Central memory CD8-positive, alpha-beta T cell (primary cell): ENCODE data around the gene ARHGEF25.
A peak's percentile ranks its signal among the peaks of the same experiment; 100 is the strongest.
"Not testable (repeated sequence)": the region's sequence is repeated elsewhere in the genome, so short reads cannot be mapped to it uniquely, and the experiment has no call there.

ENCODE experiments used
- ATAC-seq: fragments of 150-1000 bp; cut with Tn5 transposase; replicated peaks from 2 replicates; pipeline ENCODE4 v1.10.0; 2022; ENCODE audit warnings: mild to moderate bottlenecking, moderate FRiP score, moderate number of reproducible peaks; ENCODE audit not compliant: poor library complexity, severe bottlenecking; ENCODE audit errors: extremely low read depth
- DNase-seq, 2 donors: peaks; one replicate each; pipeline ENCODE4 v3.0.0; 2021; ENCODE audit warnings: low spot score in 2 of 2
- H3K27ac Mint-ChIP-seq: one replicate; pipeline ENCODE4 v1.8.0; 2022; ENCODE audit warnings: low read depth, mild to moderate bottlenecking, moderate library complexity, mixed read lengths
- H3K27me3 Mint-ChIP-seq: one replicate; pipeline ENCODE4 v1.8.0; 2022; ENCODE audit warnings: mixed read lengths
- H3K36me3 Mint-ChIP-seq: one replicate; pipeline ENCODE4 v1.8.0; 2022; ENCODE audit warnings: mild to moderate bottlenecking, moderate library complexity, mixed read lengths; ENCODE audit not compliant: insufficient read depth
- H3K4me1 Mint-ChIP-seq: one replicate; pipeline ENCODE4 v1.8.0; 2022; ENCODE audit warnings: mixed read lengths
- H3K4me3 Mint-ChIP-seq: one replicate; pipeline ENCODE4 v1.8.0; 2022; ENCODE audit warnings: mild to moderate bottlenecking, moderate library complexity, mixed read lengths
- H3K9me3 Mint-ChIP-seq: one replicate; pipeline ENCODE4 v1.8.0; 2022; ENCODE audit warnings: mixed read lengths

Gene ARHGEF25

GRCh38 chr12:57579011-57579410, 32.2 kb upstream of the ARHGEF25 start:
- Mint-ChIP-seq H3K4me3 (no peak overlapping the region), H3K27ac (no peak overlapping the region), H3K27me3 (peaks cover 10% of the 10 kb centered on the region), H3K9me3 (no peaks in the 10 kb centered on the region), H3K4me1 (peaks cover 8% of the 10 kb centered on the region), H3K36me3 (no peaks in the 10 kb centered on the region)
- DNase-seq: no peak
- ATAC-seq: no peak

GRCh38 chr12:57579677-57580465, 31.4 kb upstream of the ARHGEF25 start:
- no peaks in the 10 kb centered on the region for H3K36me3 Mint-ChIP-seq
- no peak overlapping the region for H3K27ac Mint-ChIP-seq
- DNase-seq (no peak), ATAC-seq (no peak)
- H3K4me1 Mint-ChIP-seq: peaks cover 8% of the 10 kb centered on the region
- H3K4me3 Mint-ChIP-seq: no peak overlapping the region
- H3K9me3 Mint-ChIP-seq: no peaks in the 10 kb centered on the region
- peaks cover 10% of the 10 kb centered on the region for H3K27me3 Mint-ChIP-seq

- Mint-ChIP-seq H3K27ac (no peak overlapping the region), H3K9me3 (no peaks in the 10 kb centered on the region), H3K4me3 (no peak overlapping the region), H3K4me1 (peaks cover 8% of the 10 kb centered on the region), H3K36me3 (no peaks in the 10 kb centered on the region), H3K27me3 (peaks cover 10% of the 10 kb centered on the region)
- DNase-seq (no peak), ATAC-seq (no peak)
These were observed 30.8 kb upstream of the ARHGEF25 start for GRCh38 chr12:57580466-57580795.

- Mint-ChIP-seq H3K27ac (no peak overlapping the region), H3K4me3 (no peak overlapping the region), H3K27me3 (peaks cover 10% of the 10 kb centered on the region), H3K36me3 (no peaks in the 10 kb centered on the region), H3K9me3 (no peaks in the 10 kb centered on the region), H3K4me1 (peaks cover 8% of the 10 kb centered on the region)
- no peak for ATAC-seq
- no peak for DNase-seq
These were observed 29.4 kb upstream of the ARHGEF25 start for GRCh38 chr12:57581802-57582201.

GRCh38 chr12:57582440-57582839, 28.8 kb upstream of the ARHGEF25 start:
- no peak for ATAC-seq
- Mint-ChIP-seq H3K9me3 (no peaks in the 10 kb centered on the region), H3K27ac (no peak overlapping the region), H3K27me3 (peaks cover 10% of the 10 kb centered on the region), H3K4me3 (no peak overlapping the region), H3K36me3 (no peaks in the 10 kb centered on the region), H3K4me1 (peaks cover 8% of the 10 kb centered on the region)
- DNase-seq: no peak

- H3K4me3 Mint-ChIP-seq: no peak overlapping the region
- no peaks in the 10 kb centered on the region for H3K36me3 Mint-ChIP-seq
- ATAC-seq: peak; percentile 99
- DNase-seq: peak; percentile 48 to 66
- peaks cover 10% of the 10 kb centered on the region for H3K27me3 Mint-ChIP-seq
- H3K9me3 Mint-ChIP-seq: no peaks in the 10 kb centered on the region
- H3K27ac Mint-ChIP-seq: no peak overlapping the region
- peaks cover 8% of the 10 kb centered on the region for H3K4me1 Mint-ChIP-seq
These were observed 28.0 kb upstream of the ARHGEF25 start for GRCh38 chr12:57583008-57583831.

GRCh38 chr12:57584050-57584449, 27.2 kb upstream of the ARHGEF25 start:
- Mint-ChIP-seq H3K9me3 (no peaks in the 10 kb centered on the region), H3K4me3 (no peak overlapping the region), H3K4me1 (peaks cover 8% of the 10 kb centered on the region), H3K36me3 (no peaks in the 10 kb centered on the region), H3K27ac (peak overlapping the region; percentile 36), H3K27me3 (peaks cover 10% of the 10 kb centered on the region)
- DNase-seq (no peak), ATAC-seq (no peak)

GRCh38 chr12:57584690-57585089, 26.5 kb upstream of the ARHGEF25 start:
- H3K27ac Mint-ChIP-seq: peak overlapping the region; percentile 36
- no peak overlapping the region for H3K4me3 Mint-ChIP-seq
- DNase-seq (no peak), ATAC-seq (no peak)
- H3K9me3 Mint-ChIP-seq: no peaks in the 10 kb centered on the region
- H3K36me3 Mint-ChIP-seq: no peaks in the 10 kb centered on the region
- H3K4me1 Mint-ChIP-seq: peaks cover 8% of the 10 kb centered on the region
- peaks cover 10% of the 10 kb centered on the region for H3K27me3 Mint-ChIP-seq

- Mint-ChIP-seq H3K27me3 (peaks cover 10% of the 10 kb centered on the region), H3K4me1 (peaks cover 9% of the 10 kb centered on the region), H3K27ac (no peak overlapping the region), H3K9me3 (no peaks in the 10 kb centered on the region), H3K4me3 (no peak overlapping the region), H3K36me3 (no peaks in the 10 kb centered on the region)
- ATAC-seq: no peak
- DNase-seq: no peak
These were observed 26.1 kb upstream of the ARHGEF25 start for GRCh38 chr12:57585156-57585555.

GRCh38 chr12:57586128-57586527, 25.1 kb upstream of the ARHGEF25 start:
- peaks cover 10% of the 10 kb centered on the region for H3K27me3 Mint-ChIP-seq
- ATAC-seq (no peak), DNase-seq (no peak)
- no peak overlapping the region for H3K4me3 Mint-ChIP-seq
- no peak overlapping the region for H3K27ac Mint-ChIP-seq
- no peaks in the 10 kb centered on the region for H3K9me3 Mint-ChIP-seq
- peaks cover 15% of the 10 kb centered on the region for H3K4me1 Mint-ChIP-seq
- no peaks in the 10 kb centered on the region for H3K36me3 Mint-ChIP-seq

- H3K9me3 Mint-ChIP-seq: no peaks in the 10 kb centered on the region
- DNase-seq (no peak), ATAC-seq (no peak)
- H3K36me3 Mint-ChIP-seq: peaks cover 2% of the 10 kb centered on the region
- peaks cover 10% of the 10 kb centered on the region for H3K27me3 Mint-ChIP-seq
- H3K4me1 Mint-ChIP-seq: peaks cover 21% of the 10 kb centered on the region
- no peak overlapping the region for H3K27ac Mint-ChIP-seq
- no peak overlapping the region for H3K4me3 Mint-ChIP-seq
These were observed 24.3 kb upstream of the ARHGEF25 start for GRCh38 chr12:57586832-57587429.

GRCh38 chr12:57588951-57589610, 22.2 kb upstream of the ARHGEF25 start:
- not testable (repeated sequence) for DNase-seq, H3K27ac Mint-ChIP-seq, H3K27me3 Mint-ChIP-seq, H3K9me3 Mint-ChIP-seq, ATAC-seq, H3K4me3 Mint-ChIP-seq, H3K36me3 Mint-ChIP-seq
- H3K4me1 Mint-ChIP-seq: peaks cover 35% of the 10 kb centered on the region
